SW 1271 (cell line): Measurements from ENCODE around the gene TXNDC5.

Experiments
- DNase-seq, 2 experiments: peaks; one replicate each; lab custom pipeline; 2025; lab: John Stamatoyannopoulos, UW

TXNDC5 gene

GRCh38 chr6:7848229-7848628, 62.4 kb downstream of the TXNDC5 start:
- DNase-seq = no peak

DNA sequence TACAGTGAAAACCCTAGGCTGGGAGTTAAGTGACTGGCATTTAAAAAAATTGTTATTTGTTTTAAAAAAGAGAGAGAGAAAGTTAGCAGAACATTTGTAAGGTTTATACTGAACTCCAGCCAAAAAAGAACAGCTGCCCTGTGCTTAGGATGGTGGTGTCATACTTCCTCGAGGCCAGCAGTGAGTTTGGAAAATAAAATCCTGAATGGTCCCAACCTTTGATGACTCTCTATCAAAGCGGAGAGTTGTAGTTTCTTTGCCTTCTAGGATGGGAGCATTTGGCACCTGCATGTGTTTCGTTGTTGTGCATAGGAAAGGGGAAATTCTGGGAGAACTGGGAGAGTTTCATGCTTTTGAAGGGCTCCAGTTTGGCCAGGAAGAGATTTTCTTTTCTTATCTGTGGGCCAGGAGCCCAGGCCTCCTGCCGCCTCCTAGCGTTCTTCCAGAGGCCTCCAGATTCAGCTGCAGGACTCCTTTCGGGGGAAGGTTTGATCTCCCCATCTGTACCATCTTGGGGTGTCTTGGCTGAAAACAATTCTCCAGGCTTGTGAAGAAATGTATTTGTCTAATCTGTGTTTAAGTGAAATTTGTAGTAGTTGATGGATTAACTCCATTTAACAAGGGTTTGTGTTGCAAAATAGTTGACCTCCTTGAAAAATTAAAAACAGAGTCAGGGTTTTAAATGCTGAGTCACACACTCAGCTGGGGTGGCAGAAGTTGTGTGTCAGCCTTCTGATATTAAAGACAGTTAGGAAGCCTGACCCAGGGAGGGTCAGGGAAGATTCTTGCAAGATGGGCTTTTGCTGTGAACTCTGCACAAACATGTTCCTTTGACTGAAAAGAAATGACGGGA, 63.4 kb downstream of the TXNDC5 start:
- DNase-seq = no peak

- no peak for DNase-seq
Observed at GRCh38 chr6:7841781-7842468, 68.7 kb downstream of the TXNDC5 start.

GRCh38 chr6:7836371-7837026, 74.1 kb downstream of the TXNDC5 start:
- no peak for DNase-seq

GRCh38 chr6:7833751-7834070, 76.9 kb downstream of the TXNDC5 start:
- no peak for DNase-seq

DNA sequence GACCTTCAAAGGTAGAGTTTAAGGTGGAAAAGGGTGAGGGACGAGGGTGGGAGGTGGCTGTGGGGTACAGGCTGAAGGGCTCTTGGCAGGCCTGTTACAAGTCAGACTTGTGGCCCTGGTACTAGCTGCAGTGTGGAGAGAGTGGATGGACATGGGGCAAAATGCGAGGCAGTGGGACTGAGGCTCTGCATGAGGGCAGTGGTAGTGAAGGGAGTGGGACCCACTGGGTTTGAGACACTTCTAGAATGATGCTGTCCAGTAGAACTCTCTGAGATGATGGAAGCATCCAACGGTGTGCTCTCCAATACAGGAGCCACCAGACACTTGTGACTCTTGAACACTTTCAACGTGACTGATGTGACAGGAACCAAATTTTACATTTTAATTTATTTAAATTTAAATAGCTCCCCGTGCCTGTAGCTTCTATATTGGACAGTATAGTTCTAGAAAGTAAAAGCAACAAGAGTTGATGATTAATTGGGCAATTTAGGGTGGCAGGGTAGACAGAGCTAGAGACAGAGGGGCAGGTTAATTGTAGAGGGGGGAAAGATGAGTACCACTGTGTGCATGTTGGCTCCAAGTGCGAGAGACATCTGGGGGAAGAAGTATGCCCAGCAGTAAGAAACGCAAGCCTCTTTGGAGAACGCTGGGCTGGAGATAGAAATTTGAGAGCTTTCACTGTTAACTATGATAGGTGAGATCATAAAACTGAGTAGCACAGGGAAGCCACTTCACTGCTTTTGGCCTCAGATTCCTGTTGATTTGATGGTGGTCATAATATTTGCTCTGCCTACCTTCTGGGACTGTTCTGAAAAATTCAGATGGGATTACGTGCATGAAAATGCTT, 77.5 kb downstream of the TXNDC5 start:
- no peak for DNase-seq
